Natural killer cell (primary cell): ENCODE measurements around the gene CFAP92. TPM values are rescaled to one million over a fixed set of nuclear protein-coding genes. Genes with fewer than 3 reads are reported as not detected.

Experiments
- ATAC-seq, 3 donors: fragments of 150-1000 bp in 2 of 3; fragments of 200-7000 bp in 1 of 3; cut with Tn5 transposase; 1 replicate in 1 of 3; 2 replicates in 2 of 3; pipeline ENCODE4 v1.10.0; 2021; ENCODE audit warnings: mild to moderate bottlenecking in 2 of 3, moderate library complexity in 2 of 3
- DNase-seq, 2 donors: peaks; one replicate each; pipeline versions ENCODE4 v3.0.0 to v3.0.0-alpha.2; 2013 to 2021; ENCODE audit warnings: mixed read lengths in 1 of 2
- H3K27ac ChIP-seq: one replicate; pipeline ENCODE4 v1.5.1; 2013; ENCODE audit warnings: mild to moderate bottlenecking, low read length
- H3K27me3 ChIP-seq: one replicate; pipeline ENCODE4 v1.6.1; 2013; ENCODE audit warnings: low read length; ENCODE audit not compliant: control insufficient read depth, insufficient read depth
- H3K36me3 ChIP-seq: one replicate; pipeline ENCODE4 v1.6.1; 2013; ENCODE audit warnings: low read length; ENCODE audit not compliant: control insufficient read depth, insufficient read depth
- H3K4me1 ChIP-seq: one replicate; pipeline ENCODE4 v1.6.1; 2013; ENCODE audit warnings: low read length; ENCODE audit not compliant: control insufficient read depth, insufficient read depth
- H3K4me3 ChIP-seq: one replicate; pipeline ENCODE4 v1.5.1; 2013; ENCODE audit warnings: low read length
- H3K9me3 ChIP-seq: one replicate; pipeline ENCODE4 v1.6.1; 2013; ENCODE audit warnings: low read length; ENCODE audit not compliant: control insufficient read depth, insufficient read depth
- H3K27ac Mint-ChIP-seq, 2 donors: one replicate each; pipeline ENCODE4 v1.8.0; 2022; ENCODE audit warnings: mild to moderate bottlenecking in 2 of 2, mixed read lengths in 2 of 2, moderate library complexity in 1 of 2
- H3K27me3 Mint-ChIP-seq, 2 donors: one replicate each; pipeline ENCODE4 v1.8.0; 2022; ENCODE audit warnings: low read depth in 2 of 2, mixed read lengths in 2 of 2
- H3K36me3 Mint-ChIP-seq: one replicate; pipeline ENCODE4 v1.8.0; 2022; ENCODE audit warnings: mixed read lengths
- H3K4me1 Mint-ChIP-seq, 2 donors: one replicate each; pipeline ENCODE4 v1.8.0; 2022; ENCODE audit warnings: mixed read lengths in 2 of 2
- H3K4me3 Mint-ChIP-seq: one replicate; pipeline ENCODE4 v1.8.0; 2022; ENCODE audit warnings: mild to moderate bottlenecking, moderate library complexity, mixed read lengths
- H3K9me3 Mint-ChIP-seq, 2 donors: one replicate each; pipeline ENCODE4 v1.8.0; 2022; ENCODE audit warnings: mixed read lengths in 2 of 2
- WGBS: methylation state at CpG from one replicate; pipeline ENCODE4 v1.1.7; 2013; ENCODE audit warnings: missing lambda C conversion rate; ENCODE audit not compliant: insufficient coverage; 5-methylcytosine and 5-hydroxymethylcytosine counted together
- intact Hi-C: fragments of 100-400 bp; cut with micrococcal nuclease; formaldehyde crosslinking; loops from one replicate; pipeline ENCODE4 v1.14.2; 2022
- total RNA-seq, 4 donors: library from RNA; stranded (reverse); fragments of 120-200 nt in 1 of 4; gene quantifications; one replicate each; pipeline versions ENCODE4 v1.2.3 to v1.2.4, GENCODE V29; 2013 to 2022
- TF ChIP-seq, protein P1 (sequence below): fragments of 200-600 bp; IDR thresholded peaks from one replicate; pipeline ENCODE4 v1.8.0; 2022; ENCODE audit warnings: antibody characterized with exemption

Gene CFAP92
- total RNA-seq, 3 donors from 2014 or later (not counting 1 experiment from before 2014, with no cell fraction given) = 0.26 to 0.43 (median 0.41) TPM

DNA sequence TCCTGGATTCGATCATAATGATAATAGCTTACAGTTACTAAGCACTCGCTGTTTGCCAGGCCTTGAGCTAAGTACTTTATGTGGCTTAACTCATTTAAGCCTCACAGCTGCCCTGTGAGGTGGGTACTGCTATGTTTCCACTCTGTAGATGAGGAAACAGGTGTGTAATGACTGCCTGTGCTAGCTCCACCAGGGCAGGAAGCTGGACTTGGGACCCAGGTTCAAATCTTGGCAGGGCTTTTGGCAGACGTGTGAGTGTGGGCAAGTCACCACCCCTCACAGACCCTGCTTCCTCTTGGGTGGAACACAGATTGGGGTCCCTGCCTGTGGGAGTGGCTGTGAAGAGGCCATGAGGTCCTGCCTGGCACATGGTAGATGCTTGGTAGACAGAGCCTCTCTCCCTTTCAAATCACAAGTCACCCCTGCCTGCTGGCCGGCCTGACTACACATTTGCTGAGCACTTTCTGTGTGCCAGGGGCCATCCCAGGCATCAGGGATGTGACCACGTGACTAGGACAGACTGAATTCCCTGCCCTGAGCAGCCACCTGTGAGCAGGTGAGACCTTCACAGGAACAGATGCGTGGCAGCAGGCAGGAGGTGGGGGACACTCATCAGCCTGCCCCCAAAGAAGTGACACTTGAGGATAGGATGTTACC is 10.9 kb upstream of the CFAP92 start:
- H3K27ac ChIP-seq = no peak overlapping the region
- 91% methylated on average over 6 of the region's 6 CpGs for WGBS

DNA sequence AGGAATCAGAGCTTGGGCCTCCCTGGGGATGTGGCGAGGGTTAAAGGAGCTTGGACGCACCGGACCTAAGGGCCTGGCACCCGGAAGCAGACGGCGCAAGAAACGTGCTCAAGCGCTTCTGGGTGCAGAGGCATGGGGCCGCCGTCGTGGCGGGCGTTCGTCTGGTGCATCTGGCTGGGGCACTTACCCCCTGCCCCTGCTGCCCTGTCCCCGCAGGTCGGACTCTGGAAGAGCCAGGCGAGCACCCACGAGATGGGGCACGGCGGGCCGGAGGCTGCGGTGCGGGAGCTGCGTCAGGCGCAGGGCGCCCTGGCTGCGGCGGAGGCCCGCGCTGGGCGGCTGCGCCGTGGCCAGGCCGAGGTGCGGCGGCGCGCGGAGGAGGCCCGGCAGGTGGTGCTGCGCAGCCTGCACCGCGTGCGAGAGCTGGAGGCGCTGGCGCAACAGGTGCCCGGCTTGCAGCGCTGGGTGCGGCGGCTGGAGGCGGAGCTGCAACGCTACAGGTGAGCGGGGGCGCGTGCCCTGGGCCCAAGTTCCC is 9.8 kb upstream of the CFAP92 start:
- Mint-ChIP-seq H3K9me3 (no peaks in the 10 kb centered on the region), H3K4me1 (peaks cover 26 to 40% of the 10 kb centered on the region in 2 donors), H3K36me3 (no peaks in the 10 kb centered on the region), H3K4me3 (peak overlapping the region; percentile 71), H3K27ac (no peak overlapping the region), H3K27me3 (peaks cover 27 to 40% of the 10 kb centered on the region in 2 donors)
- Histone ChIP-seq H3K27ac (no peak overlapping the region), H3K36me3 (no peaks in the 10 kb centered on the region), H3K27me3 (peaks cover 29% of the 10 kb centered on the region), H3K4me1 (peaks cover 31% of the 10 kb centered on the region), H3K4me3 (no peak overlapping the region), H3K9me3 (no peaks in the 10 kb centered on the region)
- TF ChIP-seq, protein P1, sequence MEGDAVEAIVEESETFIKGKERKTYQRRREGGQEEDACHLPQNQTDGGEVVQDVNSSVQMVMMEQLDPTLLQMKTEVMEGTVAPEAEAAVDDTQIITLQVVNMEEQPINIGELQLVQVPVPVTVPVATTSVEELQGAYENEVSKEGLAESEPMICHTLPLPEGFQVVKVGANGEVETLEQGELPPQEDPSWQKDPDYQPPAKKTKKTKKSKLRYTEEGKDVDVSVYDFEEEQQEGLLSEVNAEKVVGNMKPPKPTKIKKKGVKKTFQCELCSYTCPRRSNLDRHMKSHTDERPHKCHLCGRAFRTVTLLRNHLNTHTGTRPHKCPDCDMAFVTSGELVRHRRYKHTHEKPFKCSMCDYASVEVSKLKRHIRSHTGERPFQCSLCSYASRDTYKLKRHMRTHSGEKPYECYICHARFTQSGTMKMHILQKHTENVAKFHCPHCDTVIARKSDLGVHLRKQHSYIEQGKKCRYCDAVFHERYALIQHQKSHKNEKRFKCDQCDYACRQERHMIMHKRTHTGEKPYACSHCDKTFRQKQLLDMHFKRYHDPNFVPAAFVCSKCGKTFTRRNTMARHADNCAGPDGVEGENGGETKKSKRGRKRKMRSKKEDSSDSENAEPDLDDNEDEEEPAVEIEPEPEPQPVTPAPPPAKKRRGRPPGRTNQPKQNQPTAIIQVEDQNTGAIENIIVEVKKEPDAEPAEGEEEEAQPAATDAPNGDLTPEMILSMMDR = peak; percentile 16
- intact Hi-C loops = no loop called here
- 16% methylated on average over 55 of the region's 55 CpGs for WGBS
- peak; percentile 76 to 88 (median 87) for ATAC-seq
- peak in 1 of 2 donors; percentile 83 for DNase-seq

More for the DNA sequence above, 10.9 kb upstream of the CFAP92 start:
- peaks cover 27 to 36% of the 10 kb centered on the region in 2 donors for H3K27me3 Mint-ChIP-seq
- no peaks in the 10 kb centered on the region for H3K36me3 ChIP-seq
- peak overlapping the region in 1 of 2 donors; percentile 37 for H3K27ac Mint-ChIP-seq
- H3K9me3 ChIP-seq = no peaks in the 10 kb centered on the region
- TF ChIP-seq, protein P1 = no peak
- peak overlapping the region; percentile 69 for H3K4me3 Mint-ChIP-seq
- no peaks in the 10 kb centered on the region for H3K9me3 Mint-ChIP-seq
- ATAC-seq (no peak), DNase-seq (no peak)
- H3K4me3 ChIP-seq = no peak overlapping the region
- intact Hi-C loops = no loop called here
- H3K27me3 ChIP-seq = peaks cover 29% of the 10 kb centered on the region
- peaks cover 26 to 44% of the 10 kb centered on the region in 2 donors for H3K4me1 Mint-ChIP-seq
- peaks cover 31% of the 10 kb centered on the region for H3K4me1 ChIP-seq
- H3K36me3 Mint-ChIP-seq = no peaks in the 10 kb centered on the region

DNA sequence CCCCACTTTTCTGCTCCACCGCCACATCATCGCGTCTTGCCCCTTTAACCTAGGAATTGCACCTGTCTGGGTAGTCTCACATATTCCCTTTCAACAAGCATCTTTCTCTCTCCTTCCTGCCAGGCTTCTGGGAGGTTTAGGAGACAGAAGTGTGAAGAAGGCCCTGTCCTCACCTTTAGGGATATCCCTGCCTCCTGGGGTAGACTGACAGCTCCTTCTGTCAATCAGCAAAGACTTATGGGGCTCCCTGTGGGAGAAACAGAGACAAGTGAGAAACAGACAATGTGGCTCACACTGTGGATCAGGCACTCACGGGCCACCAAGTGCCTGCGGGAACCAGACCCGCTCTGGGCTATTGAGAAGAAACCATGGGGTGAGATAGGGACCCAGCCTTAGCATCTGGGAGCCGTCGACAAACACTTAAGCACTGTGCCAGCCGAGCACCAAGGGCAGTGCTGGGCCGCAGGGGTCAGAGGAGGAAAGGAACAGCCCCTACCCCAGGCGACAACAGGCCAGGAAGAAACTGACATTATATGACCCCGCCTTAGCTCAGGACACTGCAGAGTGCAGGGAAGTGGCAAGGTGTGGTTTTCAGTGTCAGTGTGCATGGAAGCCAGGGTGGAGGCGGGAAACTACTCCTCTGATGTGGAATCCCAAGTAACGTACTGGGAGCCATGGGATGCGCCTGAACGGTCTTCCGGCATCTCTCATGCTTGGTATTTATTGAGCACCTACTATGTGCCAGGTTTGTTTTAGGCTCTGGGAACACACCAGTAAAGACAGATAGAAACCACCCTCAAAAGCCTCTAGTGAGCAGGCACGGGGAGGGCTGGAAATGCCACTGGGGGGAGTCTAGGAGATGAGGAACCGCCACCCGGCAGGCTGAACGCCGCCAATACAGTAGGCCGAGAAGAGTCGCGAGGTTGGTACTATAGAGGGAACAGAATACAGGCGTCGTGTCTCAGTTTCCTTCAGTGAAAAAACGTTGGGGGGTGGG is 9.0 kb upstream of the CFAP92 start:
- H3K27ac Mint-ChIP-seq = no peak overlapping the region
- peaks cover 28 to 43% of the 10 kb centered on the region in 2 donors for H3K27me3 Mint-ChIP-seq
- H3K4me1 Mint-ChIP-seq = peaks cover 26 to 40% of the 10 kb centered on the region in 2 donors
- Histone ChIP-seq H3K4me3 (no peak overlapping the region), H3K27me3 (peaks cover 29% of the 10 kb centered on the region), H3K4me1 (peaks cover 31% of the 10 kb centered on the region), H3K9me3 (no peaks in the 10 kb centered on the region), H3K36me3 (no peaks in the 10 kb centered on the region), H3K27ac (no peak overlapping the region)
- H3K36me3 Mint-ChIP-seq = no peaks in the 10 kb centered on the region
- ATAC-seq = peak in 1 of 3 donors; percentile 2
- intact Hi-C loops = no loop called here
- no peak for DNase-seq
- no peaks in the 10 kb centered on the region for H3K9me3 Mint-ChIP-seq
- peak overlapping the region; percentile 71 for H3K4me3 Mint-ChIP-seq
- WGBS = 71% methylated on average over 28 of the region's 28 CpGs
- TF ChIP-seq, protein P1 = no peak
